Endothelial cell of umbilical vein (primary cell): ENCODE results near the gene FTSJ3. TPM values are rescaled to one million over a fixed set of nuclear protein-coding genes. Genes with fewer than 3 reads are reported as not detected.

ENCODE experiments used
- BruUV-seq: library from RNA; stranded (reverse); fragments of 400-500 nt; replicated peaks from 2 replicates; lab custom pipeline; 2021; lab: Mats Ljungman, UMichigan
- CTCF ChIA-PET: fragments of 300-600, 350-600 bp; sonication (Branson Sonifier 250); formaldehyde crosslinking; loops from one replicate; lab custom pipeline; 2021; ENCODE audit warnings: antibody characterized with exemption, inconsistent platforms; lab: Charles Lee
- POLR2A ChIA-PET: fragments of 300-600, 350-600 bp; sonication (Branson Sonifier 250); formaldehyde crosslinking; loops from one replicate; lab custom pipeline; 2021; ENCODE audit warnings: antibody characterized with exemption, inconsistent platforms; lab: Charles Lee
- DNase-seq: peaks from one replicate; pipeline ENCODE4 v3.0.0-alpha.2; 2011; ENCODE audit warnings: low read depth, low spot score
- FAIRE-seq: peaks from 2 replicates; lab custom pipeline; 2011; peaks lifted over from hg19 to GRCh38; lab: Jason Lieb, UNC
- H2AFZ ChIP-seq: 2 replicates; pipeline ENCODE4 v1.6.0; 2012; ENCODE audit warnings: low read depth, low read length, control low read depth, inconsistent platforms
- H3K27ac ChIP-seq: 2 replicates; pipeline ENCODE4 v1.5.1; 2011; ENCODE audit warnings: low read depth, mild to moderate bottlenecking, control low read depth, low read length, moderate library complexity; ENCODE audit not compliant: insufficient read depth
- H3K27me3 ChIP-seq, 2 experiments: 2 replicates each; pipeline versions ENCODE4 v1.6.0 to v1.6.1; 2011; ENCODE audit warnings: low read length in 2 of 2, mixed read lengths in 1 of 2; ENCODE audit not compliant: control insufficient read depth in 2 of 2, insufficient read depth in 2 of 2
- H3K36me3 ChIP-seq, 2 experiments: 2 replicates in 1 of 2; 3 replicates in 1 of 2; pipeline ENCODE4 v1.5.1; 2011; ENCODE audit warnings: low read length in 2 of 2, mild to moderate bottlenecking in 1 of 2, moderate library complexity in 1 of 2; ENCODE audit not compliant: control insufficient read depth in 2 of 2, insufficient read depth in 2 of 2; ENCODE audit errors: extremely low read depth in 1 of 2
- H3K4me1 ChIP-seq: 3 replicates; pipeline ENCODE4 v1.5.1; 2011; ENCODE audit warnings: mild to moderate bottlenecking, low read length; ENCODE audit not compliant: control insufficient read depth, insufficient read depth; ENCODE audit errors: extremely low read depth
- H3K4me2 ChIP-seq: 2 replicates; pipeline ENCODE4 v1.6.1; 2011; ENCODE audit warnings: low read length, control low read depth, mixed read lengths; ENCODE audit not compliant: insufficient read depth
- H3K4me3 ChIP-seq, 3 experiments: fragments of 200-600 bp in 1 of 3; sonication (generic), shearing (Covaris generic) in 1 of 3; replicated peaks in 1 of 3; 2 replicates each; pipeline ENCODE4 v1.5.1; 2011 to 2016; ENCODE audit warnings: control low read depth in 3 of 3, low read length in 3 of 3, mild to moderate bottlenecking in 2 of 3, inconsistent platforms in 1 of 3, low read depth in 1 of 3, moderate library complexity in 1 of 3; ENCODE audit not compliant: insufficient read depth in 1 of 3
- H3K79me2 ChIP-seq: 2 replicates; pipeline ENCODE4 v1.6.0; 2012; ENCODE audit warnings: low read length, inconsistent platforms; ENCODE audit not compliant: control insufficient read depth, insufficient read depth
- H3K9ac ChIP-seq: replicated peaks from 2 replicates; pipeline ENCODE3; 2011; ENCODE audit warnings: low read length, control low read depth; ENCODE audit not compliant: insufficient read depth; ENCODE audit errors: extremely low read depth
- H3K9me1 ChIP-seq: replicated peaks from 3 replicates; pipeline ENCODE4 v1.6.0; 2011; ENCODE audit warnings: mild to moderate bottlenecking, low read length; ENCODE audit not compliant: control insufficient read depth, insufficient read depth; ENCODE audit errors: extremely low read depth
- H3K9me3 ChIP-seq: replicated peaks from 2 replicates; pipeline ENCODE4 v1.5.1; 2012; ENCODE audit warnings: low read length, inconsistent platforms; ENCODE audit not compliant: control insufficient read depth, insufficient read depth
- H4K20me1 ChIP-seq: replicated peaks from 2 replicates; pipeline ENCODE3; 2011; ENCODE audit warnings: mild to moderate bottlenecking, low read length; ENCODE audit not compliant: control insufficient read depth, insufficient read depth; ENCODE audit errors: extremely low read depth
- CTCF ChIP-seq, 2 donors: IDR thresholded peaks; 1 replicate in 1 of 2; 2 replicates in 1 of 2; pipeline ENCODE4 v1.5.1; 2011; ENCODE audit warnings: low read length in 2 of 2, mild to moderate bottlenecking in 2 of 2, moderate library complexity in 2 of 2, control low read depth in 1 of 2, inconsistent platforms in 1 of 2, low read depth in 1 of 2; ENCODE audit not compliant: insufficient read depth in 1 of 2; ENCODE audit errors: extremely low read depth in 1 of 2
- EZH2 ChIP-seq: IDR thresholded peaks from 2 replicates; pipeline ENCODE4 v1.6.1; 2012; ENCODE audit warnings: borderline replicate concordance, low read depth, mild to moderate bottlenecking, moderate library complexity, low read length, inconsistent platforms; ENCODE audit not compliant: severe bottlenecking
- FOS ChIP-seq: IDR thresholded peaks from 2 replicates; pipeline ENCODE4 v1.6.1; 2011; ENCODE audit warnings: mild to moderate bottlenecking, low read length, moderate library complexity, borderline replicate concordance; ENCODE audit not compliant: insufficient read depth
- GATA2 ChIP-seq: IDR thresholded peaks from 2 replicates; pipeline ENCODE4 v1.7.0; 2011; ENCODE audit warnings: low read depth, mild to moderate bottlenecking, moderate library complexity, mixed read lengths, low read length; ENCODE audit not compliant: insufficient read length, insufficient read depth
- JUN ChIP-seq: IDR thresholded peaks from 2 replicates; pipeline ENCODE4 v1.6.1; 2011; ENCODE audit warnings: borderline replicate concordance, low read depth; ENCODE audit not compliant: insufficient read length, insufficient read depth
- MYC ChIP-seq: IDR thresholded peaks from one replicate; pipeline ENCODE4 v1.6.1; 2011; ENCODE audit warnings: mild to moderate bottlenecking, low read depth, low read length
- POLR2A ChIP-seq: IDR thresholded peaks from 2 replicates; pipeline ENCODE4 v1.6.1; 2012; ENCODE audit warnings: low read depth, mild to moderate bottlenecking, control low read depth, low read length
- POLR2AphosphoS5 ChIP-seq: IDR thresholded peaks from 2 replicates; pipeline ENCODE4 v1.6.1; 2012; ENCODE audit warnings: low read depth, mild to moderate bottlenecking, control low read depth, low read length, moderate library complexity; ENCODE audit not compliant: insufficient read depth
- dilution Hi-C: fragments of 300-500 bp; cut with MboI; formaldehyde crosslinking; loops from one replicate; pipeline ENCODE4 v1.15.0; 2019; ENCODE audit warnings: low sequenced_read_pairs; ENCODE audit not compliant: extremely low pct_ligation_motif_present
- intact Hi-C: fragments of 100-400 bp; cut with micrococcal nuclease; formaldehyde crosslinking; loops from one replicate; pipeline ENCODE4 v1.10.0; 2022
- polyA plus RNA-seq, 4 experiments: library from polyadenylated mRNA; depleted of rRNA in 3 of 4; stranded (reverse) in 3 of 4; unstranded in 1 of 4; fragments of >200 nt; gene quantifications; 2 replicates each; pipeline versions ENCODE4 v1.2.1 to v1.2.3, GENCODE V29; 2011 to 2012; ENCODE audit warnings: missing spikeins in 1 of 4
- total RNA-seq: library from RNA; stranded (reverse); gene quantifications from 2 replicates; pipeline ENCODE4 v1.2.3, GENCODE V29; 2021
- TF ChIP-seq, protein P1 (sequence below): IDR thresholded peaks from 2 replicates; pipeline ENCODE4 v1.6.1; 2011; ENCODE audit not compliant: insufficient read depth, insufficient read length

FTSJ3 gene
- total and polyA plus RNA-seq, 2 donors (not counting 3 experiments of a cell fraction or from before 2014, with no cell fraction given): 42.1 to 60.2 TPM

GRCh38 chr17:63835167-63835720, 7.8 kb upstream of the FTSJ3 start:
- ChIA-PET CTCF (interaction anchor here (1.1 to 1.7 kb wide), 5 partner anchors 8 to 410 kb away, joined by 3 to 6 read pairs (median 6); no protein-coding TSS in a partner anchor), POLR2A (no interaction called here)
- no peak for FAIRE-seq
- Histone ChIP-seq H3K4me3 (no peak overlapping the region), H3K27me3 (no peaks in the 10 kb centered on the region), H2AFZ (no peak overlapping the region), H3K4me1 (peaks cover under 1% of the 10 kb centered on the region), H3K4me2 (no peak overlapping the region), H3K9ac (no peak overlapping the region), H3K9me1 (no peaks in the 10 kb centered on the region), H3K36me3 (peaks cover 21 to 45% of the 10 kb centered on the region in 2 experiments), H3K27ac (no peak overlapping the region), H3K79me2 (peaks cover 24% of the 10 kb centered on the region), H3K9me3 (no peaks in the 10 kb centered on the region), H4K20me1 (no peaks in the 10 kb centered on the region)
- dilution Hi-C loops: no loop called here
- BruUV-seq: no TSS peak
- no peak for TF ChIP-seq EZH2
- no peak for TF ChIP-seq JUN
- TF ChIP-seq GATA2: no peak
- no peak for TF ChIP-seq MYC
- TF ChIP-seq POLR2AphosphoS5: no peak
- no peak for TF ChIP-seq FOS
- no peak for TF ChIP-seq CTCF (IDR thresholded peaks at IDR 0.05; ENCODE audit: extremely low read depth in 1 of 2, insufficient read depth in 1 of 2, low read depth in 1 of 2, low read length in 2 of 2)
- TF ChIP-seq POLR2A: no peak
- TF ChIP-seq, protein P1, sequence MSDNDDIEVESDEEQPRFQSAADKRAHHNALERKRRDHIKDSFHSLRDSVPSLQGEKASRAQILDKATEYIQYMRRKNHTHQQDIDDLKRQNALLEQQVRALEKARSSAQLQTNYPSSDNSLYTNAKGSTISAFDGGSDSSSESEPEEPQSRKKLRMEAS: no peak
- intact Hi-C loops: loop anchor here (2.0 kb wide), 1 partner anchor 136 kb away; no protein-coding TSS in a partner anchor
- DNase-seq: no peak
